Muscle of arm (tissue), 12 donors: ENCODE data around the gene MACROD2. TPM values are rescaled to one million over a fixed set of nuclear protein-coding genes. Genes with fewer than 3 reads are reported as not detected.
"Not testable (repeated sequence)": the region's sequence is repeated elsewhere in the genome, so short reads cannot be mapped to it uniquely, and the experiment has no call there.

Source experiments
- DNase-seq: peaks from one replicate; pipeline ENCODE4 v3.0.0-alpha.2; 2013
- polyA plus RNA-seq, 12 donors: library from polyadenylated mRNA; unstranded; fragments of 120-200 nt; gene quantifications; one replicate each; pipeline ENCODE4 v1.2.1, GENCODE V29; 2013; ENCODE audit not compliant: insufficient read length in 12 of 12

Gene MACROD2
- polyA plus RNA-seq, 12 donors, result 2.7 to 19.1 (median 4.0) TPM; not detected in 1

DNA sequence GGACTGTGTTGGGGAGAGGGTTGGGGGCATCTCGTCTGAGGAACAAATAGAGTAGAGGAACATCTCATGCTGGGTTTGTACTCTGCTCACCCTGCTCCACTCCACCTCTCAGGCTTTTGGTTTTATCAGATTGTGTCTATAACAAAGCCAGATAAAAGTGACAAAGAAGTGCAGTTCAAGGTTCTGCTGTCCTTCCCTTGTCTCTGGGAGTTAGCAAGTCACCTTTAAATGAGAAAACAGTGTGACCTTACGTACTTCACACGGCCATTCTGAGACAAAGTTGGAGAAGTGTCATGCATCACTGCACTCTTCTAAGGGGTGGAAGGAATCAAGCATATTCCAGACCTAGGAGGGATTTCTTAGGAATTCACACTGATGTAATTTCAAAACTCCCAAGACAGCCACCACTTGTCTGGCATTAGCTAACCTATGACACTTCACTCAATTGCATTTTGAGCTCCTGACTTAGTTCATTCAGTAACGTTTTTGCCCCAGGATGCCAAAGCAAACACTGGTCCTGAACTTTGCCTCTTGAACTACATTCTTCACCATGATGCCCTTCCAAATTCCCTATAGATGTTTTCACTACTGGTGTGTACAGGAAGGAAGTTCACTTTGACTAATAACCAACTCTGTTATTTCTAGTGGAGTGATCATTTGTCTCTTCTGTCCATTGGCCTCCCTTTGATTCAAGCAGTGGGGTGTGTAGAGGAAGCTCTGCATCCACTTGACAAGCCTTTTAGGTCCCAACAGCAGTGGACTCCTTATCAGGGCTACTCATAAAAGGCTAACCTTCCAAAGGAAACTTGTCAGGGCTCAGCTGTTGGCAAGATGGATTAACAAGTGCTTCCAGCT is 989.7 kb downstream of the MACROD2 start:
- DNase-seq, result no peak

DNA sequence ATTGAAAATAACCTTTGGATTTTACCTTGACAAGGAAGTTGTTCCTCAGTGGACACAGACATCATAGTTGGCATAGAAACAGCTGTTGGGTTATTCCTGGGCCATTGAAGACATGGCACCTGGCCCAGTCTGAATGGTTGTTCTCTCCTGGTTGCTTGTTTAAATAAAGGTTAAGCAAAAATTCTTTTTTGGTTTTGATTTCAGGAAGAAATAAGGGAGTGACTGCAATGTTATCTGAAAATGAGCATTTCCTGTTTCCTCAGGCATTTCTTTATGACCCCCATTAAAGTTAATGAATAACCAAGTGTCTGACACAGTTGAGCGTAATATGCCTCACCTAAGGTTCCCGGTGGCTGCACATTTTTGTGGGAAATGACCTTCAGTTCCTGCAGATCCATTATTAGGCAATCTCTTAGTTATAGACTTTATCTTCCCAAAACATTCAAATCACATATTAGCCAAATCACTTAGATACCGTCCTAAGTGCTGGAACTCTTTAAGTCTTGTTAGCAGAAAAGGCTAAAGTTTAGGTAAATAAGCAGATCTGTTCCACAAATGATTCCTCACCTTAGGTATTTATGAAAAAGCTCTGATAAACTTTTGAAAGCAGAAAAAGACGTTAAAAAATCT is 990.8 kb downstream of the MACROD2 start:
- DNase-seq, result no peak

DNA sequence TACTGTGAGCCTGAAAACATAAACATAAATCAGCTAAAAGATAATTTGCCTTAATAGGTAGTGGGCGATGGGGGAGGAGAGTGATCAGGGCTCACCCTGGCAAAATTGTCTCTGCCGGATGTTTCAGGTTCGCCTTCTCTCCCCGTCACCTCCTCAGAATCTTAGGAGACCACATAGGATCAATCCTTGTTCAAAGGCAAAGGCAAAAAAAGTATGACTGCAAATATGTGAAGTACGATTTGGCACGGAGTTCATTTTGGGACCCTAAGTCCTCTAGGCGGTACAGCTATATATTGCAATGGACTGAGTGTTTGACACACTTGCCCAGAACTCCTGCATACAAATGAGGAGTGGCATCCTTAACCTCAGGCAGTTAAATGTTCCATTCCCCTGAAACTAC is 991.3 kb downstream of the MACROD2 start:
- DNase-seq, result no peak

DNA sequence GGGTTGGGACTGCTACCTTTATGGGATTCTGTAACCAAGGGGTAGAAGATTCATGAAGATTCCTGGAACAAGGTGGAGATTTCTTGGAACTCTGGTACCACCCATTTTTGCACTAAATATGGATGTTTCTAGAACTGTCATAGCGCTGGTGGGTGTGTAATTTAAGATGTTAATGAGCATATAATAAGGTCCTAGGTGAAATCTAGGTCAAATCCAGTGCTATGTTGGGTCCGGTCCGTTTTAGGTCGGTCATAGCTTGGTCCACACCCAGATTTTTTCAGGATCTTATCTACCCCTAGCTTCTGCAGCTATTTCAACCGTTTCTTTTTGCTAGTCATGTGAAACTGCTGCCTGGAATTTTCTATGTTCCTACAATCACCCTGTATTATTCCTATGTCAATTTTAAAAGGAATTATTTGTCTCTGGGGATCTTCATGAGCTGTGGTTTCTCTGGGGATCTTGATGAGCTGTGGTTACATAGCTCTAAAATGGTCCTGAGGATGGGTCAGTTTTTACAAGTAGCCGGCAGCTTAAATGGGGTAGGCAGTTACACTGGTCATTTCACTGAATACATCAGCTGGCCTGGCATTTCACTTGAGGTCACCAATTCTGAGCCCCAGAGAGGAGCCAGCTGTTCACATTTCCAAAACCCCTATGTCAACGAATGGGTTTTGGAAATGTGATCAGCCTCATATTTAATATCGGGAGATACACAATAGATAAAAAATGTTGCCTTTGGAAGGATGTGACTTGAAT is 994.4 kb downstream of the MACROD2 start:
- DNase-seq, result no peak

DNA sequence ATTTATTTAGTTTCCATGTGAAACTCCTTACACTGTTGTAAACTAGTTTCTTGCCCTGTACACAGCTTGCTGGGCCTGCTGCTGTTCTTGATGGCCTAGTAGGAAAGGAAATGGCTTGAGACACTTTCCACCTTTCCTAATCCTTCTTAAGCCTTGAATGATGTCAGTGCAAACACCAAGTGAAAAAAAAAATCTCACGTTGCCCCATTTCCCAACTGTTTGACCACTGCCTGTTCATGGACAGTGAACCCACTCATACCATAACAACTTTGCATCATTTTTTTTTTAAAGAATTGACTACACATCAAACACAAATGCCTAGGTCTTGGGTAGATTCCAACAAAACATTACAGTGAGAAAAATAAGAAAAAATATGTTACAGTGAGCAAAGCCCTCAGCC is 995.7 kb downstream of the MACROD2 start:
- DNase-seq, result no peak

DNA sequence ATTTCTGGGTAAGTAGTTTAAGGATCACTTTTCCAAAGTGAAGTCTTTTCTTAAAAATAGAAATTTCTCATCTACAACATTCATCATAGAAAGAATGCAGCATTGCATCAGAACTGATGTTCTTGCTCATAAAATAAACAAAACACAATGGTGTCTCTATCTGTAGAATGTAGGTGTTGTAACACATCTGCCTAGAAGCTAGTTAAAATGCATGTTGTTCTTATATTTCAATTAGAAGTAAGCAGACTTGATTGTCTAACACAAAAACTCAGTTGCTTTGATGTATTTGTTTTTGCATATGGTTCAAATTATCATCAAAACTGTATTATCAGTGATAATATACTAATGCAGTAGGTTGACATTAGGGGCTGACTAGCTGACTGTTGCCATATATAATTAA is 996.8 kb downstream of the MACROD2 start:
- DNase-seq, result no peak

DNA sequence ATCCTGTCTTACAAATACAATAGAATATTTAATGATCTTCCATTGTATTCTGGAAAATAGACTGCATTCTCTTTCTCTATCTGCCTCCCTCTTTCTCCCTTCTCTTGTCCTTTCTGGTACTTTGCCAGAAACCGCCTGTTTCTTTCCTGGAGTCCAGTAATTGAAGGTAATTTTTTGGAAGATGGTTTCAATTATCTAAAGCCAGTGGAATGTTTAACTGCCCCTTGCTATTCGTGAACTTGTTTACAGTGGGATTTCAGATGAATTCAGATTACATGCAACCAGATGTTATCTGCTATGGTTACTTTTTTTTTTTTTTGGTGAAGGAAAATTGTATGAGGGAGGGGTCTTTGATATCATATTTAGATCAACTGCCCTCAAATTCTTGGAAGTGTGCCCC is 997.6 kb downstream of the MACROD2 start:
- peak; percentile 9 for DNase-seq

DNA sequence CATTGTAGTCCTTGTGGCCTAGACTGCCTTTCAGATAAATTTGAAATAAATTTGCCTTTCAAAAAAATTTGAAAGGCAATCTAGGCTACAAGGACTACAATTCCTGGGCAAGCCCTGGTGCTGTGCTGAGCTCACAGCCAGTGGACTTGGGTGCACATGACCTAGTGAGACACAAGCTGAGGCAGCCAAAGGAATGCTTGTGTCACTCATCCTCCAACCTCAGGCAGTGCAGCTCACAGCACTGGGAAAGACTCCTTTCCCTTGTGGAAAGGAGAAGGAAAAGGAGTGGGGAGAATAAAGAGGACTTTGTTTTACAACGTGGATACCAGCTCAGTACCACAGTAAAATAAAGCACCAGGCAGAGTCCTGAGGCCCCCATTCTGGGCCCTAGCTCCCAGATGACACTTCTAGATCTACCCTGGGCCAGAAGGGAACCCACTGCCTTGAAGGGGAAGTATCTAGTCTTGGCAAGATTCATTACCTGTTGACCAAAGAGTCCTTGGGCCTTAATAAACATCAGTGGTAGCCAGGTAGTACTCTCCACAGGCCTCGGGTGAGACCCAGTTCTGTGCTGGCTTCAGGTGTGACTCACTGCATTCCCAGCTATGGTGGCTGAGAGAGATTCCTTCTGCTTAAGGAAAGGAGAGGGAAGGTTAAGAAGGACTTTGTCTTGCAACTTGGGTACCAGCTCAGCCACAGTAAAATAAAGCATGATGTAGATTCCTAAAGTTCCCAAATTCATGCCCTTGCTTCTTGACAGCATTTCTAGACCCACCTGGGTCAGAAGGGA is 1001.8 kb downstream of the MACROD2 start:
- DNase-seq, result no peak

DNA sequence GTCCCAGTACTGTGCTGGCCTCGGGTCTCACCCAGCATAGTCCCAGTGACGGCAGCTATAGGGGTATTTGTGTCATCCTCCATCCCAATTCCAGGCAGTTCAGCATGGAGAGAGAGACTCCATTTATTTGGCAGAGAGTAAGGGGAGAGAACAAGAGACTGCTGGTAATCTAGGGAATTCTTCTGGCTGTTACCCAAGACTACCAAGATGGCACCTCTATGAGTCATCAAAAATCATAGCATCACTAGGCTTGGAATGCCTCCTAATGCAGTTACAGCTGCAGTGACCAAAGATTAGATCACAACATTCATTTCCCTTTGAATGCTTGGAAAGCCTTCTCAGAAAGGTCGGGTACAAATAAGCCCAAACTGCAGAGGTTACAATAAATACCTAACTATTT is 1002.5 kb downstream of the MACROD2 start:
- DNase-seq, result no peak

DNA sequence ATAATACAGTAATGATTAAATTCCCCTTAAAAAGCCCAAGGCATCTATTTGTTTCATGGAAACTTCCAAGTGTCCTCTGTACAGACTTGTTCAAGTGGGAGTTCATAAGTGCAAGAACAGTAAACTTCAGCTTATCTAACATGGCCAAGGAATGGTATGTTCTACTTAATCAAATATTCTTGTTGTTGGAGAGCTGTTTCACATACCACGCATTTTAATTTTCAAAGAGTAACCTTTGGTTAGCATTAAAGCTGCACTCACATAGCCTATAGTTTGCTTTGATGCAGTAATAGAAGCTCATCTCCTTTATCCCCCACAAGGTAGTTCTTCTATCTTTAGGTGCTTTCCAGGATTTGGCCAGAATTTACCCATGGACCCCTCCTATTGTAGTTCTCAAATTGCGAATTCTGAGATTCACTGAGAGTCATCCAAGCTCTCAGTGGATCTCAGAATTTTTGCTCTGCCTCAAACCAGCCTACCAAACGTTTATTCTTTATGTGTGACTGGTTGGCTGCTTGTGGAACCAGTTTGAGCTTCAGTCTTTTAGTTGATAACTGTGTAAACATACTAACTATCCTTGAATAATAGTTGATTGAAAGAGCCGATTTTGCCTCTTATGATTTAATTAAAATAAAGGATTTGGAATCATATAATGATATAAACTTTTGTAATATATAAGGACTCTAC is 1010.1 kb downstream of the MACROD2 start:
- DNase-seq, result no peak

DNA sequence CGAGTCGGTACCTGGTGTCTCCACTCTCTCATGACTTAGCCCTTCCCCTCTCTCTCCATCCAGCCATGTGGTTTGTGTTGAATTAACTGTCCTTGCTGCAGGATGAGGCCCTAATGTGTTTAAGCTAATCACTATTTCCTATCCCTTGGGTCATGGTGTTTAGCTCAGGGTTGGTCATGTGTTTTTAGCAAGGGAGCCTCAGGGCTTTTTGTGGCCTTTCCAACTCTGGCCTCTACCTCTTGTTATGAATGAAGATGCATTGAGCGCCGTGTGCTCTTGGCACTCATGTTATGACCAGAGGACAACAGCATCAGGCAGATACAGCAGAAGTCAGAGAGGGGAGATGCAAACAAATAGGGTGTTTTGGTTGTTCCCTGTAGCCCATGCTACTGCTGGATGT is 1016.3 kb downstream of the MACROD2 start:
- no peak for DNase-seq

DNA sequence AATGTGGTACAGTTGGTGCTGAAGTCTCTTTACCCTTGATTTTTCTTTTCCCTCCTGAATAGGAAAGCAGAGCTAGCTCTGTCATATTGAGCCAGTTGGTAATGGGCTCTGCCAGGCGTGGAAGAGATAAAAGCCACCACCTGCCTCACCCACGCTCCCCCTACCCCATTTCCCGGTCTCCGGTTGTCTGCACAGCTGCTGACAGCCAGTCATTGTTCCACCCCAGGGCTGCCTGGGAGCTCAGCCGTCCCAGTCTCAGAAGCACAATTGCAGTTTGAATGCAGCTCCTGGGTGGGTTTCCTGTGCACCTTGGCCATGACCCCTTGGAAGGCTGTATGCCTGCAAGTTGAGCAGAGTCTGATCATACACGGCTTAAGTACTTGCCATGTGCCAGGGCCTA is 1017.2 kb downstream of the MACROD2 start:
- no peak for DNase-seq

DNA sequence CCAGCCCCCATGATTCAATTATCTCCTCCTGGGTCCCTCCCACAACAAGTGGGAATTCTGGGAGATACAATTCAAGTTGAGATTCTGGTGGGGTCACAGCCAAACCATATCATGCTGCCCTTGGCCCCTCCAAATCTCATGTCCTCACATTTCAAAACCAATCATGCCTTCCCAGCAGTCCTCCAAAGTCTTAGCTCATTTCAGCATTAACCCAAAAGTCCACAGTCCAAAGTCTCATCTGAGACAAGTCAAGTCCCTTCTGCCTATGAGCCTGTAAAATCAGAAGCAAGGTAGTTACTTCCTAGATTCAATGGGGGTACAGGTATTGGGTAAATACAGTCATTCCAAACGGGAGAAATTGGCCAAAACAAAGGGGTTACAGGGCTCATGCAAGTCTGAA is 1021.6 kb downstream of the MACROD2 start:
- DNase-seq, result not testable (repeated sequence)

DNA sequence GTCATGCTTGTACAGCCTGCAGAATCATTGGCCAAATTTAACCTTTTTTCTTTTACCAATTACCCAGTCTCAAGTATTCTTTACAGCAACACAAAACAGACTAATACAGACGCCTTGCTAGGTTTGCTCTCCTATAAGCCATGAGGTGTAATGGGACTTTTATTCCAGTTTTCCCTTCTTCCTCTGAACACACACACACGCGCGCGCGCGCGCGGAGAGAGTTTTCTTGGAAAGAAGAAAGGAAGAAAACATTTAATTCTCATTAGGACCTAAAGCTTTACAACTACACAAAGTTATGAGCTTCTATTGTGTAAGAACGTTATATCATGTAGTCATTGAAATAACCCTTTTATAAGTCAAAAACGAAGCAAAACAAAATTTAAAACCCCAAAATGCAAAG is 1023.6 kb downstream of the MACROD2 start:
- no peak for DNase-seq

DNA sequence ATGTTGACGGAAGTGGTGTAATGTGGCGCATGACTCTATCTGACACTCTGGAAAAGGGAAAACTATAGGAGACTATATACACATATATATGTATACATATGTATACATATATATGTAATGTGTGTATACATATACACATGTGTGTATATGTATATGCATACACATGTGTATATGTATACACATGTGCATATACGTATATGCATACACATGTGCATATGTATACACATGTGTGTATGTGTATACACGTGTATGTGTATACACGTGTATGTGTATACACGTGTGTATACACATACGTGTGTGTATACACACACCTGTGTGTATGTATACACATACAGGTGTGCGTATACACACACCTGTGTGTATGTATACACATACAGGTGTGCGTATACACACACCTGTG is 1025.5 kb downstream of the MACROD2 start:
- DNase-seq, result no peak

DNA sequence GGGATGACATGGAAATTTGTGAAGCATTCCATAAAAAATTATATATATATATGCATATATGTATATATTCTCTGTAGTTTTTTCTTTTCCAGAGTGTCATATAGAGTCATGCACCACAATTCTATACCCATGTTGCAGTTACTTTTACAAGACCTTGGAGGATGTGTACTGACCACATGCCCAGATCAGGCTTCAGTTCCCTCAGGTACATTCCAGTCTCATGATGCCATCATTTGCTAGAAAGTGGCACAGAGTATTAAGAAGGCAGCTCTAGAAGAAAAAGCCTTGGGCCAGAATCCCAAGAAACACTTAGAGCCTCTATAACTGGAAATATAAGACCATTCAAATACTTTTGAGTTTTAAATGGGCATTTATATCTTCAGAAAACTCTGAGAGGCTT is 1027.6 kb downstream of the MACROD2 start:
- DNase-seq, result no peak

DNA sequence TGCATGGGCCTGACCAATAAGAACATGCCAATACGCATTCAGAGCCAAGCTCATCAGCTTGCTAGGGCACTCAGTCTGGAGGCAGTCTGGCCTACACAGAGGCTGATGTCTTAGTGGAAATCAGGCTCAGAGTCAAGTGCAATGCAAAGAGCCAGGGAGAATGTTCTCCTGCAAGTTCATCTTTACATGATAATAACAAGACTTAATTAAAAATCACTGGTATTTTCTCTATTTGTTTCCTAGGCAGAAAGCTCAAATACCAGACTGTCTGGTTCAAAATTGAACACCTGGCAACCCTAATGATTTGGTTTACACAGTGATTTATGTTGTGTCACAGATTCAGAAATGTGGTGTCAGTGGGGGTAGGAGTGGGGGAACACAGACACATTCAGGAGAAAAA is 1031.4 kb downstream of the MACROD2 start:
- DNase-seq, result no peak

DNA sequence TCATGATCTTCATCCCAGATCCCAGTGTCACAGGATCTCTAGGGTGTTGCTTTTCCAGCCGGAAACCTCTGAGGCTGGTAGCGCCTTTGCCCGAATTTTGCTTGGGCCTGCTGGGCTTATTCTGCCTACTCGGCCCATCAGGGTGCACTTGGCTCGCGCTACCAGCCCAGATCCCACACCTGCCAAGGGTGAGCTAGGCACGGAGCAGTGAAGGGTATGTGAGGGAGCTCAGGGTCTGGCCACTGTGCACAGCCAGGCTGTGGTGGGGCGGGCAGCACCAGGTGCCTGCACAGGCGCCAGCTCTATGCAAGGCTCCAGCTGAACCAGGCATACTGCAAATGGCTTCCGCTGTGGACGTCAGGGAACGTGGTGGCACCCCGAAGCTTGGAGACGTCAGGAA is 1035.5 kb downstream of the MACROD2 start:
- no peak for DNase-seq

DNA sequence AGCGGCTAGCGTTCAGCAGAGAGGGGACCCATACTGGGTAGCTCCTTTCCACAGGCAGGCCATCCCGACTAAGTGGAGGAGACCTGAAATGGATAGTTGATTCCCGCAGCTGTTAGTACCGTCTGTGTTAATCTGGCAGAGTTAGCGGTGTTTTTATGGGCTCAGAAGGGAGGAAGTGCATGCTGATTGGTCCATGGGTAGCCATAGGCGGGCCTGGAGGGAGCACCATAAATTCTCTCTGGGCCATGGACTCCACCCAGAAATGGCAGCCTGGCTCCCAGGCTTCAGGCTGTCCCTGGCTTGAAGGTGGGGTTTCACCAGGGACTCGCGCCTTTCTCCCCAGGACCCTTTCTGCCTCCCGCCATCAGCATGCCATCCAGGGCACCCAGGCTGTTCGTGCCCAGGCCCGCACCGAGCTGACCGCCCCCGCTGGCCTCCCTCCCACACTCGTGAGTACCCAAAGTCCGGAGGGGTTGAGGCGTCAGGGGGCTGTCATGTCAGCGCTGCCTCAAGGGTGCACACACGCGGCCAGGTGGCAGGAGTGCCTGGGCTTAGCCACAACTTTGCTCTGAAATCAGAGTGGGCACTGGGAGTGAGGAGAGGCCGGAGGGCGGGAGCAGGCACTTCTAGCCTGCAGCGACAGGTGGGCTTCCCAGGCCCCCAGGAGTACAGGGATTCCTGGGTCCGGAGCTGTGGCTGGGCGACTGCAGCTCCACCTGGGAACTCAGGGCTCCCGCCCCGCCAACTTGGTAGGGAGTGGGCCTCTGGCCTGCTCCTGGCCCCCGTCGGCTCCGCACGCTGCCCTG is 1036.4 kb downstream of the MACROD2 start:
- no peak for DNase-seq

DNA sequence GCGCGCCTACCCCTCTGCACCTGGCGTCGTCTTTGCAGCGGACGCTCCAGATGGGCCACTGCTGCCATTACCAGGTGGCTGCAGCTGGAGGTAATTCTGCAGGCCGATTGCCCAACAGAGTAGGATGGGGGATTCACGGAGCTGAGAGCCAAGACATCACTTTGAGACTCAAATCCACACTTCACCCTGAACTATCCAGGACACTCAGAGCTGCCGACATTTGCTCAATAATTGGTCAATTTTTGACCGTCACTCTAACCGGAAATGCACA is 1037.0 kb downstream of the MACROD2 start:
- DNase-seq, result no peak

DNA sequence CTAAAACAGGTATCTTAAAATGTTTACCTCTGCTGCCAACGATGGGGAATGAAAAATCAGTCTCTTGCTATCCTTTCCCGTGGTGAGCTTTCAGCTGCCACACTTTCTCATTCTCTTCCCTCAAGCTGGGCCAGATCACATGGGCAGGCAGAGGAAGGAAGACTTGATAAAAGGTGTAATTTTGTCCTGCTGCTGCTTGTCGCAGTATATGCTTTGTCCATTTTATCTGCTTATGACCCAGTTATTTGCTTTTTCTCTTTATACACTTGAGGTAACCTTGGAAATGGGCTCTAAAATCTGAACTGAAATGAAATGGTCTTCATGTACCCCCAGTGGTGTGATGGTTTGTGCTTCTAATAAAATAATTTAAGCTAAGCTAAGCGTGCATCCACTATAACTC is 1038.0 kb downstream of the MACROD2 start:
- DNase-seq, result no peak
